Eye (tissue), 1 donor: ENCODE measurements around the gene EFCAB5.
"Not testable (repeated sequence)": the region's sequence is repeated elsewhere in the genome, so short reads cannot be mapped to it uniquely, and the experiment has no call there.

ENCODE experiments used
- DNase-seq: peaks from one replicate; pipeline ENCODE4 v3.0.0-alpha.2; 2015

The EFCAB5 gene

DNA sequence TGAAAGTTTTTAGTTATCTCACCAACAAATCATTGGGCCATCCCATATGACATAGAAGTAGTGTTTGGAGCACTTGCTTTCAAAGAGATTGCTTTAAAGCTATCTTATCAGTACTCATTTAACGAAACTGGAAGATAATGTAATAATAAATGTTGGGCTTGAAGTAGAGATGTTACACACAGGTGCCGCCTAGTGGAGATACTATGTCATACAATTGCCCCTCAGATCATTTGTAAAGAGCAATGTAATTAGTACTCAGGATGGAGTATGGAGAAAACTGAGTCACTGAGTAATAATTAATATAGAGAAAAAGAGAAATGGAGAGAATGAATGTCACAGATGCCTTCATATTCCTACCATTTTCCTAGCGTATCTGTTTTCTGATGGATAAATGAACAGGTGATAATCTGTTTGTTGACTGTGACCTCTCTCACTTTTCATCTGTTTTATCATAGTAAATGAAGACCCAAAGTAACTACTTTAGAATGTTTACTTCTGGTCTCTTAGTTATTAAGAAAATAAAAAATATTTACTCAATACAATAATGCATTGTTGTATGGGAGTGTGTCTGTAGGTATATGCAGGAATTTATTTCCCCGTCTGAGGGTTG lies 80.4 kb downstream of the EFCAB5 start:
- DNase-seq, result peak; percentile 56

DNA sequence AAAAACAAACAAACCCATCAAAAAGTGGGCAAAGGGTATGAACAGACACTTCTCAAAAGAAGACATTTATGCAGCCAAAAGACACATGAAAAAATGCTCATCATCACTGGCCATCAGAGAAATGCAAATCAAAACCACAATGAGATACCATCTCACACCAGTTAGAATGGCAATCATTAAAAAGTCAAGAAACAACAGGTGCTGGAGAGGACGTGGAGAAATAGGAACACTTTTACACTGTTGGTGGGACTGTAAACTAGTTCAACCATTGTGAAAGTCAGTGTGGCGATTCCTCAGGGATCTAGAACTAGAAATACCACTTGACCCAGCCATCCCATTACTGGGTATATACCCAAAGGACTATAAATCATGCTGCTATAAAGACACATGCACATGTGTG lies 83.9 kb downstream of the EFCAB5 start:
- not testable (repeated sequence) for DNase-seq

DNA sequence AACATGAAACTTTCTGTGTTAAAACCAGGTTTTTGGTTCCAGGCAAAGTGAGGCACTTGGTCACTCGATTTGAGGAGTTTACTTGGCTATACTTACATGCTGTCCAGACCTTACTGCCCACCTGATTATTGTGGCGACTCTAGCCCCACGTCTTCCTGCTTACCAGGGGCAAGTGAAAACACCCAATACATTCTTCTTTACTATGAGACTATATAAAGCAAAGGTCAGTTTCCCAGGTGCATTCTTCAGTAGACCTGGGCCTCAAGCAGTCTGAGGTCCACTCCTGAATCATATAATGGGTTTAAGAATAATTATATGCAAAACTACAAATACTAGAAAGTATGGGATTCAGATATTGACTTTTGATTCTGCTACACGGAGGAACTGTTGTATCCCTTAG lies 86.2 kb downstream of the EFCAB5 start:
- no peak for DNase-seq

DNA sequence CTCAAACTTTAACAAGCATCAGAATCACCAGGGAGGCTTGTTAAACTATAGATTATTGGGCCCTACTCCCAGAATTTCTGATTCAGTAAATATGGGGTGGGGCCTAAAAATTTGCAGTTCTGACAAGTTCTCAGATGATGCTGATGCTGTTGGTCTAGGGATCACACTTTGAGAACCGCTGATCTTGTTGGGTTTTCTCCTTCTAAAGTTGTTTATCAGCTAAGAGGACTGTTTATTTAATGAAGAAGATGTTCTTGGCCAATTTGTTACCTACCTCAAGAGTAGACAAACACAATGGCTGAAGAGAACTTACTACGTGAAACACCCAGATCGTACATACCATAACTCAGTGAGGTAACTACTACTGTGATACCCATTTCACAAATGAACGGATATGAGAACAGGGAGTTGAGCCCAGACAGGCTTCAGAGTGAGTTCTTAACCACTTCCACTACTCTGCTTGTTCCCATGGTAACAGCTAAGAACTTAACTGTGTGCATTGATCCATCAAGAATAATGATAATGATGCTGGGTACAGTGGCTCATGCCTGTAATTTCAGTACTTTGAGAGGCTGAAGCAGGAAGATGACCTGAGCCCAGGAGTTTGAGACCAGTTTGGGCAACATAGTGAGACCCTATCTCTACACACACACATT lies 89.9 kb downstream of the EFCAB5 start:
- peak; percentile 16 for DNase-seq

DNA sequence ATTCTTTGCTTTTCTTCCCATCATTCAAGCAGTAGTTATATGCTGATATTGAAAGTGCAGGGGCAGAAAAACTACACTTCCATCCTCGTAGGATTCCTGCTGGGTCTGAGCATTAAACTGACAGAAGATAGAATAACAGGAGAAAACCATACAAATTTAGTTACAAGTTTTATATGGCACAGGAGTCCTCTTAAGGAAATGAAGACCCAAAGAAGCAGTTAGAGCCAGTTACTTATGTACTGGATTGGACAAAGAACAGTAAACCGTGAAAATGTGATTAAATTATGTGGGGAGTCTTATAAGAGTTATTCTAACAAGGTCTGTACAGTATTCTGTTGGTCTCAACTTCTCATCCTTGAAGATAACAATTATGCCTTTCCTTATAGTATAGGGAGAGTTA lies 93.9 kb downstream of the EFCAB5 start:
- no peak for DNase-seq

DNA sequence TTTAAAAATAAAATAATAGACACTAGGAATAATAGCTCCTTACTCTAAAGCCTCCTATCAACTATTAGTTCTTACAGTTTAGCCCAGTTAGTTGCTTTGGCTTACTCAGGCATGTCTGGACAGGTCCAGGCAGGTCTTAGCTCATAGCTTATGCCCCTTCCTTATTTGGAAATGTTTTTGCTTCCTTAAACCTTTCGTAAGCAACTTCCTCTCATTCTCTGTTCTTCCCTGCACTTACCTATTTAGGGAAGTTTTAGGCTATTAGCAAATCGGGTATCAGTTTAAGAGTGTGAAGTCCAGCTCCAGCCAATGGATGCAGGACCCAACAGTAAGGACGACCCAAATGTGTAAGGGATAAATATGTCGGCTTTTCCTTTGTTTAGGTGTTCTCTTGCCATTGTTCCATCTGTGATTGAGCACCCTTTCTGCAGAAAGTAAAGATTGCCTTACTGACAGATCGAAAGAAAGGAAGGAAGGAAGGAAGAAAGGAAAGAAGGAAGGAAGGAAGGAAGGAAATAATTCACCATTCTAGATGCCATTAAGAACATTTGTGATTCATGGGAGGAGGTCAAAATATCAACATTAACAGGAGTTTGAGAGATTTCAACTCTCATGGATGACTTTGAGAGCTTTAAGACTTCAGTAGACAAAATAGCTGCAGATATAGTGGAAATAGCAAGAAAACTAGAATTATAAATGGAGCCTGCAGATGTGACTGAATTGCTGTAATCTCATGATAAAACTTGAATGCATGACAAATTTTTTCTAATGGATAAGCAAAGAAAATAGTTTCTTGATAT lies 99.5 kb downstream of the EFCAB5 start:
- DNase-seq, result not testable (repeated sequence)

DNA sequence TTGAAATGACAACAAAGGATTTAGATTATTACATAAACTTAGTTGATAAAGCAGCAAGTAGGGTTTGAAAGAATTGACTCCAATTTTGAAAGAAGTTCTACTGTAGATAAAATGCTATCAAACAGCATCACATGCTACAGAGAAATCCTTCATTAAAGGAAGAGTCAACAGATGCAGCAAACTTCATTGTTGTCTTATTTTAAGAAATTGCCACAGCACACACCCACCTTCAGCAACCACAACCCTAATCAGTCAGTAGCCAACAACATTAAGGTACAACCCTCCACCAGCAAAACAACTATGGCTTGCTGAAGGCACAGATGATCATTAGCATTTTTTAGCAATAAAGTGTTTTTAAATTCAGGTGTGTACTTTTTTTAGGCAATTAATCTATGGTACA lies 100.1 kb downstream of the EFCAB5 start:
- DNase-seq, result no peak

DNA sequence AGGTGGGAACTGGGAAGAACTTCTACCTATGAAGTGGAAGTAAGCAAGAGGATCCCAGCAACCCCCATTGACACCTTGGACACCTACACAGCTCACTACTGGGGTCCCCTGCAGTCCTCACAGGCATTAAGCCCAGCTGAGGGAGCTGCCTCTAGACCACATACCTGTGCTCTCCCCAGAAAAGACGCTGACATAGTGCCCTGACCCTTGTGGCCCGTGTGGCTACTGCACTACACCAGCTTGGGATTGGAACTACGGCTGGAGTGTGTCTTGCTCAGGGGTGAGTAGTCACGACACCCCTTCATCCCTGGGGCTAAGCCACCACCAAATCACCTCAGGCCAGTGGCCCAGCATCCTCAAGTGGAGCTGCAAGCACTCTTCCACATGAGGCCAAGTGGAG lies 120.9 kb downstream of the EFCAB5 start:
- DNase-seq, result no peak

DNA sequence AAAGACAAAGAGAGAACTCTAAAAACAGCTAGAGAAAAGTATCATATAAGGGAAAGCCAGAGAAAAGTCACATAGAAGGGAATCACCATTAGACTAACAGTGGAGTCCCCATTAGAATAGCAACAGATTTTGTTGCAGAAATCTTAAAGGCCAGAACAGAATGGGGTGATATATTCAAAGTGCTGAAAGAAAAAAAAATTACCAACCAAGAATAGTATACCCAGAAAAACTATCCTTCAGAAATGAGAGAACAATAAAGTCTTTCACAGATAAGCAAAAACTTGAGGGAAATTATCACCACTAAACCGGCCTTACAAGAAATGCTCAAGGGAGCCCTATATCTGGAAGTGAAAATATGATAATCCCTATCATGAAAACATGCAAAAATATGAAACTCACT lies 123.3 kb downstream of the EFCAB5 start:
- DNase-seq, result no peak

DNA sequence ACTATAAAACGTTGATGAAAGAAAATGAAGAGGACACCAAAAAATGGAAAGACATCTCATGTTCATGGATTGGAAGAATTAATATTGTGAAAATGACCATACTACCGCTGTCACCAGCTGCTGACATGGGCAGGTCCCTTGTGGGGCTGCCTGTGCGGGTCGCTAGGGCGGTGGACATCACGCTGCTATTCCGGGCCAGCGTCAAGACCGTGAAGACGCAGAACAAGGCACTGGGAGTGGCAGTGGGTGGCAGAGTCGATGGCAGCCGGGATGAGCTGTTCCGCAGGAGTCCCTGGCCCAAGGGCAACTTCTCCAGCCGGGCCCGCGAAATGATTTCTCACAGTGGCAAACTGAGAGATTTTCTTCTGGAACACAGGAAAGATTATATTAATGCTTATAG lies 127.0 kb downstream of the EFCAB5 start:
- no peak for DNase-seq

DNA sequence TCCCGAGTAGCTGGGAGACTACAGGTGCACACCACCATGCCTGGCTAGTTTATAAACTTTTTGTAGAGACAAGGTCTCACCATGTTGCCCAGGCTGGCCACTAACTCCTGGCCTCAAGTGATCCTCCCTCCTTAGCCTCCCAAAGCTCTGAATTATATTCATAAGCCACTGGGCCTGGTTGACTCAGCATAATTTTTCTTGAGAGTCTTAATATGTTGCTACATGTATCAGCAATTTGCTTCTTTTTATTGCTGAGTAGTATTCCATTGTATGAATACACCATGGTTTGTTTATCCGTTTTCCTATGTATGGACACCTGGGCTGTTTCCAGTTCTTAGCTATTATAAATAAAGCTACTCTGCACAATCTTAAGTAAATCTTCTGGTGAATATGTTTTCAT lies 132.8 kb downstream of the EFCAB5 start:
- DNase-seq, result no peak

DNA sequence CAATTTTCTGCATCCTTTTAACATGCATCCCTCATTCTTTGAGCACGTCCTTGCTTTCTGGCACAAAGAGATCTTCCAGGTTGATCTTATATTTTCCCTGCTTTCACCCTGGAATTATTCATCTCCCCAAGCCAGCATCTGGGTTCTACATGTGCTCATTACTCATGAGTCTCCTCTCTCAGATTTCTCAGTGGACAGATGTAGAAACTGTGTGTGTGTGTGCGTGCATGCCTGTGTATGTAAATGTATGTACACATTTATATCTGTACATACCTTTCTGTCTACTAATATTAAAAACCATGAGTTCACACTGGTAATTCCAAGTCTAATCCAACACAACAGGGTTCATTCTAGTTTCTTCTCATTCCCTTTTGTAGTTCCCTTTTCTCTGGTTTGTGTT lies 133.3 kb downstream of the EFCAB5 start:
- no peak for DNase-seq

DNA sequence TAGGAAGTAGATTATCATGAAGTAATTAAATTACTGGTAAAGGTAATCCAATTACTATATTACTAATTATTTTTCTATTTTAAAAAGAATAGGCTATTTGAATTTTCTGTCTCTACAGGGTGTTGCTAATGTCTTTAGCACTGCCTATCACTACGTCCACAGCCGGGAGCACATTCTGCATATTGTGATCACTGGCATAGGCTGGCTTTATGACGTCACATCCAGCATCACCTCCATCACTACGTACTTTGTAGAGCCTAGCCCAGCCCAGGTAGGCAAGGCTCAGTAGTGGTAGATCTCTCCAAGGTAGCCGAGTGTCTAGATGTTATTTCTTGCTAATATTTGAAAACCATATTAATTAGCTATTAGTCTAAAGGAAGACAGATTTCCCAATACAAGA lies 141.3 kb downstream of the EFCAB5 start:
- no peak for DNase-seq

DNA sequence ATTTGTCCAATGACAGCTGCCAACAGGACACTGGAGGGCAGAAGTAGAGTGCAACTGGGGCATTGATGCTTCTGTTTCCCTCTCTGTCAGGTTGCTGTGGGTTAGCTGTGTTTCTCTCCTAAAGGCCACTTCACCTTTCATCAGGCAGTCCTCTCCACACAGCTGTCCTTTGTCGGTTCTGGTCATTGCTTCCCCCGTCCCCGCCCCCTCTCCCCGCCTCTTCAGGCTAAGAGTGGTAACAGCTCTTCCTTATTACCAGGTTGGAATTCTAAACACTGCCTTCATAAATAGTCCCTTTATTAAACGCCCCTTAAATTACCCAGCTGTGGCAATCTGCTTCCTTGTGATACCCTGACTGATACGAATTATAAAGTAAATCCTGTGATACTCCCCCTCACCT lies 143.4 kb downstream of the EFCAB5 start:
- no peak for DNase-seq

DNA sequence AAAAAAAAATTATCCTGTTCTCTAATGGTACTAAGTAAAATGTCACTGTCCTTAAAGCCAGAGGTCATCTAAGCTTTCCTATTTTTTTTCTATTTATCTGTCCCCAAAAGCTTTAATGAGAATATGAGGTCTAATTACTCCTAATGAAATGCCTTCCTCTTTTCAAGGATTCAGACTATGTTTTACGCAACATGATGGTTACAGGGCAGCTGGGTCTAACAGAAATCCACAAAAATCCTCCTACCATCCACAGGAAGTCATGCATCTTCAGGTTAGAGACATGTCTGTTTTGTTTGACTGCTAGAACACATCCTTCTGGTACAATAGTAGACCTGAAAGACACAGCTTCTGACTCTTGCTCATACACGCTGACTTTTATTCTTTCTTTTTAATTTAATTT lies 145.5 kb downstream of the EFCAB5 start:
- DNase-seq, result no peak

DNA sequence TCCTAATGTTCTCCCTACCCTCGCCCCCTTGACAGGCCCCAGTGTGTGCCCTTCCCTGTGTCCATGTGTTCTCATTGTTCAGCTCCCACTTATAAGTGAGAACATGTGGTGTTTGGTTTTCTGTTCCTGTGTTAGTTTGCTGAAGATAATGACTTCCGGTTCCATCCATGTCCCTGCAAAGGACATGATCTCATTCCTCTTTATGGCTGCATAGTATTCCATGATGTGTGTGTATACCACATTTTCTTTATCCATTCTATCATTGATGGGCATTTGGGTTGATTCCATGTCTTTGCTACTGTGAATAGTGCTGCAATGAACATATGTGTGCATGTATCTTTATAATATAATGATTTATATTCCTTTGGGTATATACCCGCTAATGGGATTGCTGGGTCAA lies 146.0 kb downstream of the EFCAB5 start:
- DNase-seq, result not testable (repeated sequence)

DNA sequence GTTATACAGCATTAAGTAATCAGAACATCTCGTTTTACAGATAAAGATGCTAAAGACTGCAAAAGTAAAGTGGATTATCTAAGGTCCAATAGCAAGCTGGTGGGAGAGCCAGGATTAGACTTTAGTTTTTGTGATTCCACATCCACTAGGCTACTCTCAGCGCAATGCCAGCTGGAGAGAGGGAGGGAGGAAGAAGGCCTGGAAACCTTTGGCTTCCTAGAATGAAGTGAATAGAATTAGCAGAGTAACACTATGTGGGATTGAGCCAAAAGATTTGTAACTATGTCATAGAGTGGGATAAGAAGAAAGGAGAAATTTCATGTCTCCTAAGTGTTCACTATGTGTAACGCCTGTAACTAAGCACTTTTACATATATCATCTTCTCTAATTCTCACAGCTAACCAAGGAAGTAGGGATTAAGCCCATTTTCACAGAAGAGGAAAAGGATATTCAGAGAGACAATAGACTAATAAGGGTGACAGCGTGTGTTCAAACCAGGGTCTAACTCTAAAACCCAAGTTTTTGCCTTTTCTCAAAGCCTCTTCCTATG lies 149.8 kb downstream of the EFCAB5 start:
- no peak for DNase-seq

DNA sequence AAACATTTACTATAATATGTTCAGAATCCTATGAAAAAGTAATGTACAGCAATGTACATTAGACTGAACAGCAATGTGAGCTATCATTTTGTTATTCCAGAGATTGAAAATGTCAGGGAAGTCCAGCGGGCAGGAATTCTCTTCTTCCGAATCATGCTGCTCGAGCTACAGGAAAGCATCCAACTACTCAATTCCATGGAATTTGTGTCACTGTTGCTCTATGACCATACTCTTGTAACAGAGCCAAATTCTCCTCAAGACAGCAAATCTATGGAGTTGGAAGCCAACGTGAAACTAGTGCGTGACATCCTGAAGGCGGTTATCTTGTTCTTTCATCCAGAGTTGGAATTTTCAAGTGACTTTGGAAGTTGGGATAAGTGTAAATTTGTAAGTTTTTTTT lies 150.3 kb downstream of the EFCAB5 start:
- DNase-seq, result peak; percentile 6

DNA sequence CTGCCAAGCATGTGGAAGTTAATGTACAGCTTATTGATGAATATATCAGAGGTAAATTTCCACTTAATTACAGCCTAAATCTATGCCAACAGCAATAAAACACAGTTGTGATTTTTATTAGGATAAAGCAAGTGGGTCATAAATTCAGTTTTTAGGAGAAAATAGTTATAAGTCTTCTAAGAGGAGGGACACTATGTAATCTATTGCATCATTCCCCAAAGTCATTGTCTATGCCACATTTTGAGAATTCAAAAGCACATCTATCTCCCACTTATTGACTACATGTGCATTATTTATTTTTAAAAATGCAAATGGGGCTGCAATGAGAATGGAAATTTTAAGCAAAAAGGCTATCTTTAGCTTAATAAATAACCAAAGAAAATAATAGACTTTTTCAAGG lies 151.5 kb downstream of the EFCAB5 start:
- no peak for DNase-seq

DNA sequence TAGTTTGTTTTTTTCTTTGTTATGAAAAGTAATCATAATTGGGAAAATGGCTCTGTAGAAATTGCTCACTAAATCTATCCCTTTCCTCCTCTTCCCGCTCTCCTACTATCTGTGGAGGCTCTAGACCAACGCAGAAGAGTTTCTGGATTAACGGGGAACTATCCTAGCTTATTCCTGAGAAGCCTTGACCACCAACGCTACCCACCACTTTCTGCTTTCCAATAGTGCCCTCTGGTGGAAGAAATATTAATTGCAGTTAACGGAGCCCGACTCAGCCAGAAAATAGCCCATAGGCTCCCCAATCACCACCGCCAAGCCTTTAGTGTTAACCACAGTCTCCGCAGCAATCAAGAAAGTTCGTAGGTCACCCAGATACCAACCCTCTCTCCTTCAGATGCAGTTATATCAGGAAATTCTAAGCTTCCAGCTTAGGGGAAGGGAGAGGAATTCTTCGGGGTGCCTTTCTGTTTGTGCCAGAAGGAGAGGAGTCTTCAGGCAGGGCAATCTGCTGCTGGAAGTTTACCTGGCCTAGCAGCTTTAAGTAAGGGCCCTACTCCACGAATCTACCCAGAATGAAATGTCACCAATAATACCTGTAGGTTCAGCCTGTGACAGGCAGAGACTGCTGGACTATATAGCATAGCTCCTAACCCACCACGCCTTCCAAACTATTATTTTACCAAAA lies 152.2 kb downstream of the EFCAB5 start:
- peak; percentile 94 for DNase-seq

DNA sequence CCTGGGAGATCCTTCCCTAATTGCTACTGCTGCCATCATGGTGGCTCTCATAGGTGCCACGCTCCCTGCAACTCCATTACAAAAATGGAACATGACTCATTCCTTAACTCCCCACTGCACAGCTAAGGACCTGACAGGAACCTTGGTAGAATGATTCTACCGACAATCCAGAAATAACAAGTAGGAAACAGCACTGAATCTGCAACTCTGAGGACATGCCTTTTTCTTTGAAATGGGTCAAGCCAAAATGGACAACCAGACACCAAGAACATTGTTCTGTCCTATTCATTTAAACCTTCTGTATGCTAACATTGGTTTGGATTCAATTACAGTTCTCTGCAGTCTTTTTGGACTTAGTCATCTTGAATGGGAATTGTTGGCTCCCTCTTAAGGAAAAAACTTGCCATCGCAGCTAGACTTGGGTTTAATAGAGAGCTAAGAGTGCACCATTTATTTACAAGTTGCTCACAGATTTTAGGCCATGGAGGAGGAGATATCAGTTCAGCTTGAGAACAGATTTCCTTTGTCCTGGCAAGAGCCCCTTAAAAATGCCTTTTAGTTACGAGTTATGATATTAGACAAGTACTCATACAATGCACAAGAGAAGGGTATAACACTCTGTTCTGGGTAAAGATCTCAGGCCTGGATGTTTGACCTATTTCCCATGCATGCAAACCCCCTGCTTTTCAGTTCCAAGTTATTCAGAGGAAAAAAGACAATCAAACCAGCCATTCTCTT lies 154.2 kb downstream of the EFCAB5 start:
- peak; percentile 60 for DNase-seq

DNA sequence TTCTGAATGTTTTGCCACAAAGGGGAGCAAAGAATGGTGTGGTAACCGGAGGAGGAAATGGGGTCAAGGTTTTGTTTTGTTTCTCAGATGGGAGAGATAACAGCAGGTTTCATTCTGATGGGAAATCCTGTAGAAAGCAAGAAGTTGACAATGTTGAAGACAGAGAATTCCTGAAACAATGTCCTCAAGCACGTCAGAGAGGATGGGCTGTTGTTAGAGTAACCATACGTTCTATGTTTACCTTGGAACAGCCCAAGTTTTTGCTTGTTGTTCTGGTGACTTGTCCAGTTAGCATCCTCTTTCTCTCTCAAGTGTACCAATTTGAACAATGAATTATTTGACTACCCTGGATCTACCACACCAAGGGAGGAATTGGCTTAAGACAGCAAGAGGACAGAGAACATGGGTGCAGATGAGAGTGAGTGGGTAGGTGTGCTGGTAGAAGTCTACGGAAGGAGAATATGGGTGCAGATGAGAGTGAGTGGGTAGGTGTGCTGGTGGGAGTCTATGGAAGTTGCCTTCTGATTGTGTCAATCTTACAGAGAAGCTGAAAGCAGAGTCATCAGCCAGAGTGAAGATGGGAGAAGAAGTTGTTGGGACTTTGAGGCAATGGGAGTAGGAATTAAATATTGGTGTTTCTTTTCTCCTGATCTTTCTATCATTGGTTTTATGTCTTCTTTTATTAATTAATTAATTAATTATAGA lies 160.4 kb downstream of the EFCAB5 start:
- no peak for DNase-seq
